GM21360 (cell line): ENCODE data around the gene IL17RA.

Experiments
- ATAC-seq: cut with Tn5 transposase; IDR thresholded peaks from one replicate; pipeline ENCODE4 v1.9.1; 2021; ENCODE audit warnings: mild to moderate bottlenecking, moderate library complexity; ENCODE audit not compliant: unreplicated experiment

IL17RA gene

GRCh38 chr22:17105143-17106129, 20.6 kb downstream of the IL17RA start:
- no peak for ATAC-seq

GRCh38 chr22:17106161-17106784, 21.5 kb downstream of the IL17RA start:
- ATAC-seq, result no peak

- no peak for ATAC-seq
Observed at GRCh38 chr22:17106785-17107546, 22.2 kb downstream of the IL17RA start.

- ATAC-seq, result no peak
Observed at GRCh38 chr22:17107547-17107810, 22.7 kb downstream of the IL17RA start.

GRCh38 chr22:17108256-17109112, 23.7 kb downstream of the IL17RA start:
- ATAC-seq, result no peak

GRCh38 chr22:17109113-17109865, 24.5 kb downstream of the IL17RA start:
- no peak for ATAC-seq

GRCh38 chr22:17109976-17110375, 25.2 kb downstream of the IL17RA start:
- ATAC-seq, result no peak

GRCh38 chr22:17110791-17111550, 26.2 kb downstream of the IL17RA start:
- ATAC-seq, result no peak

GRCh38 chr22:17112491-17113042, 27.8 kb downstream of the IL17RA start:
- ATAC-seq, result no peak

GRCh38 chr22:17113600-17113999, 28.8 kb downstream of the IL17RA start:
- no peak for ATAC-seq

- no peak for ATAC-seq
Observed at GRCh38 chr22:17114173-17114897, 29.5 kb downstream of the IL17RA start.

GRCh38 chr22:17114898-17115235, 30.1 kb downstream of the IL17RA start:
- ATAC-seq, result no peak

- no peak for ATAC-seq
Observed at GRCh38 chr22:17115236-17115635, 30.4 kb downstream of the IL17RA start.

GRCh38 chr22:17115945-17116565, 31.3 kb downstream of the IL17RA start:
- no peak for ATAC-seq

- no peak for ATAC-seq
Observed at GRCh38 chr22:17116572-17117330, 32.0 kb downstream of the IL17RA start.

GRCh38 chr22:17117400-17117799, 32.6 kb downstream of the IL17RA start:
- no peak for ATAC-seq

GRCh38 chr22:17117890-17118289, 33.1 kb downstream of the IL17RA start:
- ATAC-seq, result no peak
